CD1c-positive myeloid dendritic cell (primary cell): ENCODE measurements around the gene PPP1R13L.
"Not testable (repeated sequence)": the region's sequence is repeated elsewhere in the genome, so short reads cannot be mapped to it uniquely, and the experiment has no call there.

ENCODE experiments used
- DNase-seq: peaks from one replicate; pipeline ENCODE4 v3.0.0-alpha.2; 2016; ENCODE audit errors: extremely low spot score

PPP1R13L gene

DNA sequence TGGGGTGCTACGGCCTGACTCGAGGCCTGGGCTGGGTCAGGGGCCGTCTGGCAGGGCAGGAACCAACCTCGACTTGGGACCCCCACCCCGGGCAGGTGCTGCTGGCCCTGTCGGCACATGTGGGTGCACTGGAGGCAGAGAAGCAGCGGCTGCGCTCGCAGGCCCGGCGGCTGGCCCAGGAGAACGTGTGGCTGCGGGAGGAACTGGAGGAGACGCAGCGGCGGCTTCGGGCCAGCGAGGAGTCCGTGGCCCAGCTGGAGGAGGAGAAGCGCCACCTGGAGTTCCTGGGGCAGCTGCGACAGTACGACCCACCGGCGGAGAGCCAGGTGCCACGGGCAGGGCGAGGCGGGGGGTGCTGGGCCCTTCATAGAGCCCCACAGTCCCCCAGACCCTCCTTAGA lies 58.4 kb downstream of the PPP1R13L start:
- DNase-seq = no peak

DNA sequence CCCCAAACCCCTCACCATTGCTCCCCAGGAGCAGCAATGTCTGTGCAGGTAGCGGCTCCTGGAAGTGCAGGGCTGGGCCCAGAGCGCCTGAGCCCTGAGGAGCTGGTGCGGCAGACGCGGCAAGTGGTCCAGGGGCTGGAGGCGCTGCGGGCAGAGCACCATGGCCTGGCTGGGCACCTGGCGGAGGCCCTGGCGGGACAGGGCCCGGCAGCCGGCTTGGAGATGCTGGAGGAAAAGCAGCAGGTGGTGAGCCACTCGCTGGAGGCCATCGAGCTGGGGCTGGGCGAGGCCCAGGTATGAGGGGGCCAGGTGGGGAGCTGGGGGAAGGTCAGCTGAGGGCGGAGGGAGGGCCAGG lies 59.4 kb downstream of the PPP1R13L start:
- no peak for DNase-seq

DNA sequence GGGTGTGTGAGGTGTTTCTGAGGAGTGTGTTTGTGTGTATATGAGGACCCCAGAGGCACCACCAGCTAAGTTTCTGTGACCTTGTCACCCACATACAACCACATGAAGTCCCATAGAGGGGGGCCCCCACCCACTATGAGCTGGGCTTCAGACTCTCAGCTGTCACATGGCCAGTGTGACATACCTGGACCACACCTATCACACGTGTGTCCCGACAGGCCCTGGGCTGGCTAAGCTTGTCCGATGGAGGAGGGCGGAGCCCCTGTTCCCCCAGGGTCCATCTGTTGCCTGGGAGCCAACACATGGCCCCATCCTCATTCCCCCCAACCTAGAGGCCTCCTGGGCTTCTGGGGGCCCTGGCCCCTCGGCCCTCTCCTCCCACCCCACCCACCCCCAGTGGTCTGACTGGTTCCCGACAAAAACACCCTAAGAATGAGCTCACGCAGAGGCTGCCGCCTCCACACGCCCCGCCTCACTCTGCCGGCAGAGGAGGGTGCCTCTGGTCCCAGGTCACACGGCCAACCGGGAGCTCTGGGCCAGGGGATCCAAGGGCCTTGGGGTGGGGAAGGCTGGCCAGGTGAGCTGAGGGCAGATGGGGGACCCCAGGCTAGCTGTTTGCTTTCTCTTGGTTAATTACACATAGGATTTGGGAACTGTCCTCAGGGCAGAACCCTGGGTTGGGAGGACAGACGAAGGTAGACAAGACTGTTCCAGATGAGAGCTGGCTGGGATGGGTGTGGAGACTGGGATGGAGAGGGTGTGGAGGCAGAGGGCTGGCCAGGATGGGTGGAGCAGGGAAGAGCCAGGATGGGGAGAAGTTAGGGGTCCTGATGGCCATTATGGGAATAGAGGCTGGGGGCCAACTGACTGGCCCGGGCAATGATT lies 60.0 kb downstream of the PPP1R13L start:
- DNase-seq = no peak

DNA sequence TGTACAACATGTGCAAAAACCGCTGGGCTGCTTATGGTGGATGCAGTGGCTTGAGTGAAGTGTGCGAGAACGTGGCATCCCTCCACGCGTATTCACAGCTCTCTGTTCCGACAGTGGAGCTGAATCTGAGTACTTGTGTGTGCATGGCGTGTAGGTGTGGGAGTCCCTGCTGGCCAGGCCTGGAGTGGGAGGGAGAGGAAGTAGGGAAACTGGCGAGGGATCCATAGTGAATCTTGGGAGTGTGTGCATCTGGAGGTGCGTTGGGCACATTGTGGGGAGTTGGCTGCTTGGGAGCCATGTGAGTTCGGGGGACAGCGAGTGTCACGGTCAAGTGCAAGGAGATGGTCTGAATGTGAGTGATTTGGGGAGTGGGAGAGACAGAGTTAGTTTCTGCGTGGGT lies 62.0 kb downstream of the PPP1R13L start:
- peak; percentile 19 for DNase-seq

DNA sequence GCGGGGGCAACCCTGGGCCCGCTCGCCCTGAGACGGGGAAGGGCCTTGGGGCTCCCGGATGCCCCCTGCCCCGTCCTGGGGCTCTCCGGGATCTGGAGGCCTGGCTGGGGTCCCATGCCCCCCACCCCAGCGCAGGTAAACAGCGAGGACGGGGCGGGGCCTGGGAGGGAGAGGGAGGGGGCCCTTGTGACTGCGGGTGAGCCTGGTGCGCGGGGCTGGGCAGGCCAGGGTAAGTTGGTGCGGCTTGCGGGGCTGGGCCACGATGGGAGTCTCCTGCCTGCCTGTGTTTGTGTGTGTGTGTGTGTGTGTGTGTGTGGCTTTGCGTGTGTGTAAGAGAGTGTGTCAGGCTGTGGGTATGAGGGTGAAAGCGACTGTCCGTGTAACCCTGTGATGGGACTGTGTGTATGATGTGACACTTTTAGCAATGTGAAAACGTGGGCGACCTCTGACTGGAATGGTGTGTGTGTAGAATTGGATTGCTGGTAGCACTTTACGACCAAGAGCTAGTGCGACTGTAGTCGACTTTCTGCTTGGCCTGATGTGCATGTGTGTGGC lies 63.9 kb downstream of the PPP1R13L start:
- no peak for DNase-seq

DNA sequence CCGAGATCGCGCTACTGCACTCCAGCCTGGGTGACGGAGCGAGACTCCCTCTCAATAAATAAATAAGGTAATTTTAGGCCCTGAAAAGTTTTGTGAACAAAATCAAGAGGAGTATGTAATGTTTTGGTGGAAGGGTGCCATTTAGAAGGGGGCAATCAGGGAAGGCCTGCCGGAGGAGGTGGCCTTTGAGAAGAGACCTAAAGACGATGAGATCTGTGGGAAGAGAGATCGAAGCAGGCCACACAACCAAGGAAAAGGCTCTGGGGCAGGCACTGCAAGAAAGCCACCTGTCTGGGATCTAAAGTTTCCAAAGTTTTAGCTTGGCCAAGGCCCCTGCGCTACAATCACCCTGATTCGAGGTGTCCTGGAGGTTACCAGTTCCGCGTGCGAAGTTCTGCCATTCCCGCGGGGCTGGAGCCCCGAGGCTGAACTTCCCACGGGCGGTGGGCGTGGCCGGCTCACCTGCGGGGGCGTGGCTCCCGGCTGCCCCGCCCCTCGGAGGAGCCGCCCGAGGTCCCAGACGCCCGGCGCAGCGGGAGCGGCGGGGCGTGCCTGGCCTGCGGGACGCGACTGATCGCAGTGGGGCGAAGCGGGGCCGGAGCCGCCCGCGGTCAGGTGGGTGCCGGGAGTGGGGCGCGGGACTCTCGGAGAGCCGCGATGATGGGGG lies 64.5 kb downstream of the PPP1R13L start, which contains the start of gene KLC3:
Gene KLC3 (plus strand): TSS at position 519 of the 667 bp plus-strand sequence. CDS start 4,792 bp downstream, outside the sequence.
- peak; percentile 23 for DNase-seq

DNA sequence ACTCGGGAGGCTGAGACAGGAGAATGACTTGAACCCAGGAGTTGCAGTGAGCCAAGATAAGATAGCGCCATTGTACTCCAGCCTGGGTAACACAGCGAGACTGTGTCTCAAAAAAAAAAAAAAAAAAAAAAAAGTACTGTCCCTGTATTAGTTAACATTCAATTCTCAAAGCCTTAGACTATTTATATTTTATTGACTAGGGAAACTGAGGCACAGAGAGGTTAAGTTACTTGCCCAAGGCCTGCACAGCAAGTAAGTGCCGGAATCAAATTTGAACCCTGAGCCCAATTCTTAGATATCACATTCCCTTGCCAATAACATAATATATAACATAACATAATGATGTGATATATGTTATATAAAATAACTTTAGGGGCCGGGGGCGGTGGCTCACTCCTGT lies 65.2 kb downstream of the PPP1R13L start:
- DNase-seq = no peak

DNA sequence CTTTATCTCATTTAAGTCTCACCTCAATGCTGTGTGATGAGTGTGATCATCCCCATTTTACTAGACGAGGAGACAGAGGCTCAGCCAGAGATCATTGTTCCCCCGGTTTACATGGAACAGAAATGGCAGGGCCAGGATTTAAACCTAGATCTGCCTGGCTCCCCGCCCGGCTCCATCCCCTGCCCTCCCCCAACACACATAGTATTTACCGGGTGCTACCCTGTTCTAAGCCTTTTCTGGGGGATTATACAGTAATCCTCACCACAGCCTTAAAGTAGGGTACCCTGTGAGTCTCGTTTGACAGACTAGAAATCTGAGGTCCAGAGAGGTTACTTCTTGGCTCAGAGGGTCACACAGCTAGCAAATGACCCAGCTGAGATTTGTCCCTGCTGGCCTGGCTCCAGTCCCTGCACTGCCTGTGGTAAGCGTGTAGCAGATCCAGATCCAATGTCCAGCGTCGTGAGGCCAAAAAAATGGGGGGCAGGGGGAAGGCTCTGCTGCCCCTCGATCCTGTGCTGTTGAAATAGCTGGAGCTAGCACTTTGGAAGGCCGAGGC lies 68.1 kb downstream of the PPP1R13L start:
- no peak for DNase-seq

DNA sequence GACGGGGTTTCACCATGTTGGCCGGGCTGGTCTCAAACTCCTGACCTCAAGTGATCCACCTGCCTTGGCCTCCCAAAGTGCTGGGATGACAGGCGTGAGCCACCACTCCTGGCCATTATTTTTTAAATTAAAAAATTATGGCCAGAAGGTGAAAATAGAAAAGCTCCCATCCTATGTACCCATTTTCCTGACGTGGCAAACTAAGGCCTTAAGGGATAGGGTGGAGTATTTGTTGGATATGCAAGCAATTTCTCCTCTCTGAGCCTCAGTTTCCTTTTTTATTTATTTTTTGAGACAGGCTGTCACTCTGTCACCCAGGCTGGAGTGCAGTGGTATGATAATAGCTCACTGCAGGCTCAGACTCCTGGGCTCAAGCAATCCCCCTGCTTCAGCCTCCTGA lies 70.0 kb downstream of the PPP1R13L start:
- DNase-seq = not testable (repeated sequence)

DNA sequence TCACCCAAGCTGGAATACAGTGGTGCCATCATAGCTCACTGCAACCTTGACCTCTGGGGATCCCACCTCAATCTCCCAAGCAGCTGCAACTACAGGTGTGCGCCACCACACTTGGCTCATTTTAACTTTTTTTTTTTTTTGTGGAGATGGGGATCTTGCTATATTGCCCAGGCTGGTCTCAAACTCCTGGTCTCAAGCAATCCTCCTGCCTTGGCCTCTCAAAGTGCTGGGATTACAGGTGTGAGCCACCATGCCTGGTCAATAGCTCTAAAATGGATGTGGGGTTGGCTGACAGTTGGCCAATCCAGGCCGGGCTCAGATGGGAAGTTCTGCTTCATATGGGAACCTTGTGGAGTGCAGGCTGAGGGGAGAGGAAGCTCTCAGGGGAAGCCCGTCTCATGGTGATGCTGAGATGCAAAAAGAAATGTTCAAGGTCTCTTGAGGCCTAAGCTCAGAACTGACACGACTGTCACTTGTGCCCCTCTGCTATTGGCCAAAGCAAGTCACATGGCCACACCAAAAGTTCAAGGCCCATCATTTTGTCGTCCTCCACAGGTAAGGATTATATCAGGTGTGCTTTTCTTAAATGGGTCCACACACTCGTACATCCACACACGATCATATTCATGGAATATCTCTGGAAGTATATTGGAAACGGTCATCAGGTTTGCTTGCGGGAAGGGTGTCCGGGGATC lies 71.1 kb downstream of the PPP1R13L start:
- no peak for DNase-seq

DNA sequence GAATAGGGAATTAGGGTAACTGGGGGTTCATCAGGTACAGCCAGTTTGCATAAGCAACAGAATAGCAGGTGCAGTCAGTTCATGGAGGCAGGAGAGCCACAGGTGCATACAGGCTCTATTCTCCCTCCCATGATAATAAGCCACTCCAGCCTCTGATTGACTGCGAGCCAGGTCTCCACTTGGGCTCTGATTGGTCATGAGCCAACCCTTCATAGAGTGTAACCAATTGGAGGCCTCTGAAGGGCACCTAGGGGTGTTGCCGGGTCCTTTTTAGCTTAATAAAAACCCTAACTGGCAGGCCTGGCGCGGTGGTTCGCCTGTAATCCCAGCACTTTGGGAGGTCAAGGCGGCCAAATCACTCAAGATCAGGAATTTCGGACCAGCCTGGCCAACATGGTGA lies 73.5 kb downstream of the PPP1R13L start:
- no peak for DNase-seq
